Hepatocyte (in vitro differentiated cells): ENCODE results near the gene GHRL.

Source experiments
- CTCF ChIP-seq: fragments of 200-600 bp; sonication (generic); IDR thresholded peaks from 2 replicates; pipeline ENCODE4 v1.5.1; 2016; ENCODE audit warnings: antibody characterized with exemption, mild to moderate bottlenecking; ENCODE audit not compliant: poor library complexity
- EZH2phosphoT487 ChIP-seq: fragments of 200-600 bp; sonication (generic); IDR thresholded peaks from one replicate; pipeline ENCODE4 v1.6.1; 2018; ENCODE audit warnings: antibody characterized with exemption, mild to moderate bottlenecking, low read depth, moderate library complexity; ENCODE audit not compliant: unreplicated experiment, severe bottlenecking

- TF ChIP-seq CTCF (no peak), EZH2phosphoT487 (no peak)
Measured at GRCh38 chr3:10312861-10313260, 20.1 kb upstream of the GHRL start.
